NT2/D1 (cell line): ENCODE data around the gene RPN1.

Experiments used
- DNase-seq: peaks from one replicate; pipeline ENCODE4 v3.0.0-alpha.2; 2011; ENCODE audit warnings: low read depth, low spot score
- H3K27me3 ChIP-seq: 2 replicates; pipeline ENCODE4 v1.6.0; 2011; ENCODE audit warnings: mild to moderate bottlenecking; ENCODE audit not compliant: insufficient read length, insufficient read depth
- H3K36me3 ChIP-seq: 2 replicates; pipeline ENCODE4 v1.6.1; 2011; ENCODE audit warnings: mild to moderate bottlenecking, low read length, mixed read lengths; ENCODE audit not compliant: insufficient read depth, insufficient read length
- H3K4me1 ChIP-seq: 2 replicates; pipeline ENCODE4 v1.5.1; 2011; ENCODE audit not compliant: insufficient read depth, insufficient read length
- H3K4me3 ChIP-seq: 2 replicates; pipeline ENCODE4 v1.5.1; 2011; ENCODE audit warnings: low read depth; ENCODE audit not compliant: insufficient read length
- H3K9ac ChIP-seq: 2 replicates; pipeline ENCODE4 v1.6.0; 2011; ENCODE audit warnings: low read depth; ENCODE audit not compliant: insufficient read length
- H3K9me3 ChIP-seq: 2 replicates; pipeline ENCODE4 v1.5.1; 2011; ENCODE audit warnings: mild to moderate bottlenecking, low read length; ENCODE audit not compliant: insufficient read depth
- SUZ12 ChIP-seq: IDR thresholded peaks from 2 replicates; pipeline ENCODE4 v1.6.1; 2011; ENCODE audit not compliant: insufficient read length, insufficient read depth; ENCODE audit errors: extremely low read depth
- YY1 ChIP-seq: IDR thresholded peaks from 2 replicates; pipeline ENCODE4 v1.6.1; 2011; ENCODE audit not compliant: insufficient read length, insufficient read depth
- ZNF274 ChIP-seq: IDR thresholded peaks from 2 replicates; pipeline ENCODE4 v1.6.1; 2011; ENCODE audit warnings: mild to moderate bottlenecking, low read depth, low read length

The RPN1 gene

GRCh38 chr3:128585974-128586373 lies 64.6 kb downstream of the RPN1 start:
- DNase-seq, result no peak
- Histone ChIP-seq H3K4me1 (peaks cover 6% of the 10 kb centered on the region), H3K4me3 (no peak overlapping the region), H3K9me3 (peaks cover 15% of the 10 kb centered on the region), H3K36me3 (no peaks in the 10 kb centered on the region), H3K9ac (no peak overlapping the region), H3K27me3 (no peaks in the 10 kb centered on the region)
- TF ChIP-seq YY1 (no peak), ZNF274 (no peak), SUZ12 (no peak)

- no peaks in the 10 kb centered on the region for H3K36me3 ChIP-seq
- peaks cover 15% of the 10 kb centered on the region for H3K9me3 ChIP-seq
- no peak overlapping the region for H3K4me3 ChIP-seq
- H3K4me1 ChIP-seq, result peaks cover 6% of the 10 kb centered on the region
- TF ChIP-seq YY1 (no peak), ZNF274 (no peak), SUZ12 (no peak)
- H3K27me3 ChIP-seq, result no peaks in the 10 kb centered on the region
- DNase-seq, result no peak
- H3K9ac ChIP-seq, result no peak overlapping the region
Observed at GRCh38 chr3:128585189-128585588, 65.4 kb downstream of the RPN1 start.

GRCh38 chr3:128584412-128585020 lies 66.1 kb downstream of the RPN1 start:
- no peak overlapping the region for H3K4me3 ChIP-seq
- no peaks in the 10 kb centered on the region for H3K27me3 ChIP-seq
- TF ChIP-seq YY1, result no peak
- no peak for TF ChIP-seq SUZ12
- no peak for TF ChIP-seq ZNF274
- DNase-seq, result no peak
- no peak overlapping the region for H3K9ac ChIP-seq
- H3K9me3 ChIP-seq, result peaks cover 15% of the 10 kb centered on the region
- peaks cover 6% of the 10 kb centered on the region for H3K4me1 ChIP-seq
- H3K36me3 ChIP-seq, result no peaks in the 10 kb centered on the region

- no peaks in the 10 kb centered on the region for H3K27me3 ChIP-seq
- H3K4me1 ChIP-seq, result peaks cover 9% of the 10 kb centered on the region
- no peak for DNase-seq
- no peaks in the 10 kb centered on the region for H3K36me3 ChIP-seq
- H3K4me3 ChIP-seq, result no peak overlapping the region
- peaks cover 13% of the 10 kb centered on the region for H3K9me3 ChIP-seq
- TF ChIP-seq SUZ12, result no peak
- TF ChIP-seq ZNF274, result no peak
- TF ChIP-seq YY1, result no peak
- no peak overlapping the region for H3K9ac ChIP-seq
Observed at GRCh38 chr3:128581566-128581965, 69.1 kb downstream of the RPN1 start.

- DNase-seq, result no peak
Observed at GRCh38 chr3:128579927-128580326, 70.7 kb downstream of the RPN1 start.

GRCh38 chr3:128578346-128578745 lies 72.3 kb downstream of the RPN1 start:
- TF ChIP-seq SUZ12 (no peak), ZNF274 (no peak), YY1 (no peak)
- peaks cover 13% of the 10 kb centered on the region for H3K9me3 ChIP-seq

More at GRCh38 chr3:128579927-128580326, 70.7 kb downstream of the RPN1 start:
- Histone ChIP-seq H3K27me3 (peaks cover 6% of the 10 kb centered on the region), H3K4me1 (peaks cover 9% of the 10 kb centered on the region), H3K9me3 (peaks cover 13% of the 10 kb centered on the region), H3K36me3 (no peaks in the 10 kb centered on the region), H3K4me3 (no peak overlapping the region), H3K9ac (no peak overlapping the region)
- TF ChIP-seq SUZ12 (no peak), ZNF274 (no peak), YY1 (no peak)

GRCh38 chr3:128577711-128578110 lies 72.9 kb downstream of the RPN1 start:
- Histone ChIP-seq H3K27me3 (peaks cover 8% of the 10 kb centered on the region), H3K9me3 (peaks cover 13% of the 10 kb centered on the region), H3K9ac (no peak overlapping the region), H3K36me3 (no peaks in the 10 kb centered on the region), H3K4me3 (no peak overlapping the region), H3K4me1 (peaks cover 21% of the 10 kb centered on the region)
- TF ChIP-seq SUZ12 (no peak), ZNF274 (no peak), YY1 (no peak)
- DNase-seq, result no peak

More at GRCh38 chr3:128578346-128578745, 72.3 kb downstream of the RPN1 start:
- no peak for DNase-seq
- H3K4me1 ChIP-seq, result peaks cover 17% of the 10 kb centered on the region
- H3K36me3 ChIP-seq, result no peaks in the 10 kb centered on the region
- H3K9ac ChIP-seq, result no peak overlapping the region
- no peak overlapping the region for H3K4me3 ChIP-seq
- H3K27me3 ChIP-seq, result peaks cover 8% of the 10 kb centered on the region

GRCh38 chr3:128576290-128576689 lies 74.3 kb downstream of the RPN1 start:
- H3K36me3 ChIP-seq, result no peaks in the 10 kb centered on the region

More at GRCh38 chr3:128576290-128576689, 74.3 kb downstream of the RPN1 start:
- no peak for DNase-seq
- peaks cover 13% of the 10 kb centered on the region for H3K9me3 ChIP-seq
- TF ChIP-seq SUZ12 (no peak), YY1 (no peak), ZNF274 (no peak)
- H3K4me3 ChIP-seq, result no peak overlapping the region
- no peak overlapping the region for H3K9ac ChIP-seq
- H3K4me1 ChIP-seq, result peaks cover 22% of the 10 kb centered on the region
- H3K27me3 ChIP-seq, result peaks cover 8% of the 10 kb centered on the region
